HCT116 (cell line): ENCODE data around the gene CENPE.

Experiments used
- CTCF ChIP-seq, 3 experiments: fragments of 200-600 bp in 1 of 3; sonication (generic) in 1 of 3; IDR thresholded peaks in 2 of 3; conservative IDR thresholded peaks in 1 of 3; 2 replicates each; pipeline ENCODE4 v1.5.1; 2012 to 2017; ENCODE audit warnings: low read depth in 2 of 3, low read length in 2 of 3, antibody characterized with exemption in 1 of 3, borderline replicate concordance in 1 of 3, control low read depth in 1 of 3, mild to moderate bottlenecking in 1 of 3, mixed read lengths in 1 of 3, mixed run types in 1 of 3, moderate library complexity in 1 of 3; ENCODE audit not compliant: insufficient read depth in 1 of 3
- EZH2phosphoT487 ChIP-seq: fragments of 200-600 bp; IDR thresholded peaks from 2 replicates; pipeline ENCODE4 v1.6.1; 2018; ENCODE audit warnings: antibody characterized with exemption, borderline replicate concordance
- FOSL1 ChIP-seq: IDR thresholded peaks from 2 replicates; pipeline ENCODE4 v1.6.1; 2012; ENCODE audit warnings: low read depth
- MAX ChIP-seq: IDR thresholded peaks from 2 replicates; pipeline ENCODE4 v1.6.1; 2012
- POLR2A ChIP-seq: IDR thresholded peaks from 2 replicates; pipeline ENCODE4 v1.7.0; 2011; ENCODE audit warnings: borderline replicate concordance; ENCODE audit not compliant: insufficient read depth, insufficient read length; ENCODE audit errors: extremely low read depth
- POLR2AphosphoS5 ChIP-seq: IDR thresholded peaks from 2 replicates; pipeline ENCODE4 v1.6.1; 2011; ENCODE audit warnings: mild to moderate bottlenecking, low read depth, low read length, moderate library complexity
- RAD21 ChIP-seq: IDR thresholded peaks from 2 replicates; pipeline ENCODE4 v1.6.1; 2012; ENCODE audit warnings: low read depth, mild to moderate bottlenecking
- REST ChIP-seq: IDR thresholded peaks from 2 replicates; pipeline ENCODE4 v1.6.1; 2012; ENCODE audit warnings: low read depth
- SIN3A ChIP-seq: IDR thresholded peaks from 2 replicates; pipeline ENCODE4 v1.6.1; 2012; ENCODE audit warnings: low read depth
- YY1 ChIP-seq: IDR thresholded peaks from 2 replicates; pipeline ENCODE4 v1.6.1; 2011; ENCODE audit warnings: low read length, low read depth, moderate library complexity, mild to moderate bottlenecking; ENCODE audit not compliant: insufficient replicate concordance; ENCODE audit errors: extremely low read depth
- ZBTB33 ChIP-seq: IDR thresholded peaks from 2 replicates; pipeline ENCODE4 v1.6.1; 2011; ENCODE audit warnings: mild to moderate bottlenecking, low read length, moderate library complexity; ENCODE audit not compliant: insufficient replicate concordance; ENCODE audit errors: extremely low read depth

DNA sequence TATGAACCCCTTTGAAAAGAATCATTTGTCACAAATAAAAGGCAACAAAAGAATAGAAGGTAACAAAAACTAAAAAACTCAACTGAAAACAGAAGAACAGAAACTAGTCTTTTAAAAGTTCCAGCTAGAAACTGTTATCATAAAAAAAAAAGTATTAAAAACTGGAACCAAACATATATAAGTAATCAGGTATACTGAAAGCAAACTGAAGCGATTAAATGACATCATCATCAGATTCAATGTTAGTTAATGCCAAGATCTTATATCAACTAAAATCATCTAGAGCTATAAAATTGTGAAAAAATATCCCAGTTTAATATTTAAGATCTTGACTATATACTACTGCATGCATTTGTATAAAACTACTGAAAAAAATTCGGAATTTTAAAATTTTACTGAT lies 36.0 kb downstream of the CENPE start:
- no peak for TF ChIP-seq FOSL1
- TF ChIP-seq CTCF (IDR thresholded peaks at IDR 0.05 in 2 of 3, conservative IDR thresholded peaks at IDR 0.05 in 1 of 3; ENCODE audit: borderline replicate concordance in 1 of 3, insufficient read depth in 1 of 3, low read depth in 2 of 3, low read length in 2 of 3), result no peak
- TF ChIP-seq YY1, result no peak
- TF ChIP-seq POLR2AphosphoS5, result no peak
- TF ChIP-seq POLR2A, result no peak
- TF ChIP-seq EZH2phosphoT487, result no peak
- no peak for TF ChIP-seq REST
- TF ChIP-seq RAD21, result no peak
- no peak for TF ChIP-seq MAX
- TF ChIP-seq SIN3A, result no peak
- no peak for TF ChIP-seq ZBTB33
